Measurements from ENCODE around the gene TFF3.

TFF3 gene

GRCh38 chr21:42266971-42267556 is 48.1 kb downstream of the TFF3 start:
- DNase-seq (ENCODE audit: low spot score), result no peak

DNA sequence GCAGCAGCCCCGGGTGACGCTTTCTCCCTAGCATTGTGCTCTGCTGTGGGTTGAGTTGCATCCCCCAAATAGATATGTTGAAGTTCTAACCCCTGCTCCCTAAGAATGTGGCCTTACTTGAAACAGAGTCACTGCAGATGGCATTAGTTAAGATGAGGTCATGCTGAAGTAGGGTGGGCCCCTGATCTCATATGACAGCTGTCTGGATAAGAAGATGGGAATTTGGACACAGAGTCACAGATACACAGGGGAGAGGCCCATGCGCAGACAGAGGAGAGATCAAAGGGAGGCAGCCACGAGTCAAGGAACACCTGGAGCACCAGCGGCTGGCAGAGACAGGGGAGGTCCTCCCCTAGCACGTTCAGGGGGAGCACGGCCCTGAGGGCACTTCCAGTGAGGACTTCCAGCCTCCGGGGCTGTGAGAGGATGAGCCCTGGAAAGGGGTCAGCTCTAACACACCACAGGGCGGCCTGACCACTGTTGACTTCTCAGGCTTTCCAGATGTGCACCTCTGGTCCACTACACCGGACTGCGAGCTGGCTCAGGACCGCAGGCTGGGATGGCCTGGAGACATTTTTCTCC is 49.9 kb downstream of the TFF3 start:
- no peak for DNase-seq (ENCODE audit: low spot score)

- DNase-seq (ENCODE audit: low spot score), result no peak
Measured at GRCh38 chr21:42264245-42265195, 50.7 kb downstream of the TFF3 start.

- no peak for DNase-seq (ENCODE audit: low spot score)
Measured at GRCh38 chr21:42263591-42264131, 51.5 kb downstream of the TFF3 start.

DNA sequence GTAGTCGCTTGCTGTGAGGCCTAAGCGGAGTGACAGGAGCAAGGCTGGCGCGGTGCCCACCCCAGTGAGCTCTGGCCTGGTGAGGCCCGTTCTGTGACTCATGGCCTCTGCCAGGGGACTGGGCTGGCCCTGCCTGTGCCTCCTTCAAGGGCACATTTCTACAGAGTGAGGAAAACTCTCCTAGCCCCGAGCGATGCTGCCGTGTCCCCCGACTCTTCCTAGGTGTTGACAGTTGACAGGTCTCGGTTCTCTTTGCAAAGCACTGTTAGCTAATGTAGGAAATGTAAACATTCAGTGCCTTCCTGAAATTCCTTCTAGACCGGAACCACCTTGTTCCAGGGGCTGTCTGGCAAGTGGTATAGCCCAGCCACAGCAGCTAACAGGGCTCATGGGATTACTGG is 52.4 kb downstream of the TFF3 start:
- peak; percentile 46 for DNase-seq (ENCODE audit: low spot score)

- DNase-seq (ENCODE audit: low spot score), result no peak
Measured at GRCh38 chr21:42261829-42262200, 53.4 kb downstream of the TFF3 start.

All from HuH-7.5 (cell line).